HG03558 (cell line): Measurements from ENCODE around the gene CLEC3B.

ENCODE experiments used
- ATAC-seq: cut with Tn5 transposase; IDR thresholded peaks from one replicate; pipeline ENCODE4 v1.9.1; 2021; ENCODE audit warnings: moderate number of reproducible peaks; ENCODE audit not compliant: unreplicated experiment; ENCODE audit errors: extremely low read depth

CLEC3B gene

DNA sequence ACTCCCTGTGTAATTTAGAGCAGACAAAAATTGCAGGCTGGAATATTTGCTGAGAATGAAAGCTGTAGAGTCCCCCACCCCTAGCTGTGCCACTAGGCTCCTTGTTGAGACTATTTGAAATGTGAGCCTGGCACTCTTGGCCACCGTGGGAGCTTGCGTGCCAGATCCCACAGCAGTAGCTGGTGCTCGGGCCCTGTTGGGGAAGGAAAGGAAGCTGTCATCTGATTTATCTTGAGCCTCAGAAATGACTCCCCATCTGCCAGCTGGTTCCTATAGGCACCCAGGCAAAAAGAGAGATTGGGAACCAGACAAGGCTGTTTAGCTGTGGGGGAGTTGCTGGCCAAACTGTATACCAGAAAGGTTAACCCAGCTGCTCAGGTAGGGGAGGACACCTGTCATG lies 23.4 kb upstream of the CLEC3B start:
- ATAC-seq, result no peak

DNA sequence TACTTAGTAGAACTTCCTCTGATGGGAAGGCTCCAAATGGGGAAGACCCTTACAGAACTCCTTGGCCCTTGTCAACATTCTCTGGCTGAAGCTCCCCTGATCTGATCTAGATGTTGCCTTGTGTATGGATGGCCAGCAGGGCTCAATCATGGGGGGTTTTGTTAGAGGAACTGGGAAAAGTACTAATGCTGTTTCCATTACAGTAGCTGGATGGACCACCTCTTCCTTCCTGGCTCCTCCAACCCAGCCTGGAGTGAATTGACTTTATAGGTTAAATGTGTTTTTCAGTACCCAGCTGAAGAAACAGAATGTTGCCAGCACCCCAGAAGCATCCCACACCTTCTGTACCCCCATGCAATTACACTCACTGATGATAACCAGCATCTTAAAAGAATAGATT lies 22.7 kb upstream of the CLEC3B start:
- ATAC-seq, result no peak

- no peak for ATAC-seq
Measured at GRCh38 chr3:45003859-45004258, 22.2 kb upstream of the CLEC3B start.

DNA sequence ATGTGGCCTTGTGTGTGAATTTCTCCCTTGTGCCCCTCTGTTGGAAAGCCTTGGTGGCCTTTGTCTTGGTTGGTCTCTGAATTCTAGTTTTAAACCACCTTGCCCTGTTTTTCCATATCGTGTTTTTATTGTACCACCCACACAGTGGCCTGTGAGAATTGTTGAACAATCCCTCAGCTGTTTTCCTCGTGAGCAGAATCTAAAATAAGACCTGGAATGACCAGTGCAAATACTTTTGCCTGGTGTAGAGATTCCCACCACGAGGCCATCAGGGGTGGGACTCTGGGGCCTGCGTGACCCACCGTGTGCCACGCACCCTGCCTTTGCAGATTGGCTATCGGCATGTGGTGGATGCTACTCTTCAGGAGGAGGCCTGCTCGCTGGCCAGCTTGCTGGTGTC lies 19.0 kb upstream of the CLEC3B start:
- ATAC-seq, result no peak

- no peak for ATAC-seq
Measured at GRCh38 chr3:45008117-45008516, 18.0 kb upstream of the CLEC3B start.

- no peak for ATAC-seq
Measured at GRCh38 chr3:45009868-45010267, 16.2 kb upstream of the CLEC3B start.

DNA sequence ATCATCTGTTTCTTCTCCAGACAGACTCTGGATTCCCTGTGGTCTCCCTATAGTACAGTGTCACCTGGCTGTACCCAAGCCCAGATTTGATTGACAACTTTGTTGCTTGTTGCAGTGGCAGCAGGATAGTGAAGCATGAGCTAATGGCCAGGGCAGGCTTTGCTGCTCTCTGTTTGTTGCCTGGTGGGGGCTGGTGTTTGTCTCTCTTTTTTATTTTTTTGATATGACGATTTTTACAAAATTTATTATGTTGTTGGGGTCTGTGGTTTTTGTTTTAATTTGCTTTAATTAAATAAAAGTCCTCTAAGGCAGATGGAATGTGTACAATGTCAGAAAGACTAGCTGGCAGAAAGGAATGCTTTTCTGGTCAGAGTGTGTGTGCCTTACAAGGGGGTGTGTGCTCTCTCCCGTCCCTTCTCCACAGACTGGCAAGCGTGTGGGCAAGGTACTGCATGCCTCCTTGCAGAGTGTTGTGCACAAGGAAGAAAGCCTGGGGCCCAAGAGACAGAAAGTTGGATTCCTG lies 15.2 kb upstream of the CLEC3B start:
- no peak for ATAC-seq

GRCh38 chr3:45011756-45012508 lies 14.2 kb upstream of the CLEC3B start:
- no peak for ATAC-seq

GRCh38 chr3:45012577-45012976 lies 13.5 kb upstream of the CLEC3B start:
- no peak for ATAC-seq

DNA sequence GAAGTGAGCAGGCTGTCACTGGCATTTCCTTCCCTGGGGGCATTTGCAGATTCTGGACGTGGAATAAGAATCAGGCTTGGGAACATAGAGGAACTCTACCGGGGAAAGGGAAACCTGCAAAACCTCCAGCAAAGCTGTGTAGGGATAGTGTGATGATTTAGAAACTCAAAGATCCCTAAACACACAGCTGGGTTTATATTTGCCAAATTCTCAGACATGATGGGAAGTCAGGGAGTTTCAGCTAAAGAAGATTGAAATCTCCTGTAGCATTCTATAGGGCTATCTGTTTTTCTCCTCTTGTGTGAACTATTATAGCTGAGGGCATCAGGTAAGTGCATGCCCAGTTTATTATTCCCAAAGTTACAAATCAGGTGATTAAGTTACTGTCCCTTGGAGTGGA lies 9.2 kb upstream of the CLEC3B start:
- no peak for ATAC-seq

DNA sequence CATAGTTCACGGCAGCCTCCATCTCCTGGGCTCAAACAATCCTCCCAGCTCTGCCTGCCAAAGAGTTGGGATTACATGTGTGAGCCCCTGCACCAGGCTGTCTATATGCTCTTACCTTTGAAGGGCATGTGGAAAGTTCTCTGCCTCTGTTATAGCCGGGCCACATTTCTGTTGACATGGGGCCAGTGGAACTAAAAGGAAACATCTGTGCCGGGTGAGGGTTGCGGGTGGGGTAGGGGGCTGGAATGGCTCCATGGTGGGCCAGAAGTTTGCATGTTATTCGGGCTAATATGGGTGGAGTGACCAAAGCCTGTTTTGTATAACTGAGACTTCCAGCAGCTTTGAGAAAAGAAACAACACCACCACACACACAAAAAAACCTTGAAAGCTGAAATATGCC lies 8.3 kb upstream of the CLEC3B start:
- ATAC-seq, result no peak

DNA sequence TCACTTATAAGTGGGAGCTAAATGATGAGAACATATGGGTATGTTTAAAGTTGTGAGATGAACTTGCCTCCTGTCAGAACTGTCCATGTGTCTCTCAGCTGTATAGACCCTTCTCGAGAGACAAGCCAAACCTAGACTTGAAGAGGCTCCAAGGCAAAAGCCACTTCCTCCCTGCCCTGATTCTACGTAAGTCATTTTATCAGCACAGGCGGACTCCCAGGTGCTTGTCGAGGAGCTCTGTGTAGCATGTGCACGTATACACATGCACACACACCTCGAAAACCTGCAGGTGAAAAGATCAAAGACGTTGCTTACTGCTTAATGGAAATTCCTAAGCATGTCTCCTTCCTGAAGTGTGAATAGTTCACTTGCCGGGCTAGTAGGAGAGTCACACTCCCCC lies 5.6 kb upstream of the CLEC3B start:
- no peak for ATAC-seq

GRCh38 chr3:45021524-45022297 lies 4.4 kb upstream of the CLEC3B start:
- ATAC-seq, result no peak

- no peak for ATAC-seq
Measured at GRCh38 chr3:45023675-45024074, 2.4 kb upstream of the CLEC3B start.

- no peak for ATAC-seq
Measured at GRCh38 chr3:45024542-45025255, 1.4 kb upstream of the CLEC3B start.

DNA sequence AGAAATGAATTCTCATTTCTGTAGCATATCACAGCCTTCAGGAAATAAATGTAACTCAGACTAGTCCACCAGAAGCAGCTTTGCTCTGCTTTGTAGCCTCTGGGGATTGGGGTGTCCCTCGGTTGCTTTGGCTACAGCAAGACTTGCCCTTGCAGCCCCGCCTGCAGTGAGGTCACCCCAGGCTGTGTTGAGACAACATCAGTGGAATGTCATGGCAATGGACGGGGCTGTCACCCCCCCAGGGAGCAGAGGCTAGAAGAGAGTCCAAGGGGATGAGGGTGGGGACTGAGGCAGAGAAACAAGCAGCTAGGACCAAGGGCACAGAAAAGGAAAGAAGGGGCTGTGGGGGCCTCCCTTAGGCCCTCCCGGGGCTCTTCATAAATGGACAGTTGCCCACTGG lies 854 bp downstream of the CLEC3B start:
- ATAC-seq, result no peak

- ATAC-seq, result no peak
Measured at GRCh38 chr3:45027441-45027840, 1.3 kb downstream of the CLEC3B start.

GRCh38 chr3:45029216-45029615 lies 3.1 kb downstream of the CLEC3B start:
- ATAC-seq, result no peak

DNA sequence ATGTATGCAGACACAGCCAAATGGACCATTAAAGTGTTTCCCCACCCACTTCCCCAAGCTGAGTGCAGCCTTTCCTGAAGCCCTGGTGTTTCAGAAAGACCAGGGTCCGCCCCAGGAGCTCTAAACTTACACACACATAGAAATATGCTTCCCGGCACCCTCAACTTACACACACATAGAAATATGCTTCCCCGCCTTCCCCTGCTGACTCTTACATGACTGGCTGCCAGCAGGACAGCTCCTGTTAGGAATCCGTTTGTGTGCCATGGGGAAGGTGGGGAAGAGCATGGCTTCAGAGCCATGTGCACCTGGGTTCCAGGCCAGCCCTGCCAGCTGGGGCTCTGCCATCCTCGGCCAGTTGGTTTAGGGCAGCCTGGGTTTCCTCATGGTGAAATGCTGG lies 3.6 kb downstream of the CLEC3B start:
- no peak for ATAC-seq

DNA sequence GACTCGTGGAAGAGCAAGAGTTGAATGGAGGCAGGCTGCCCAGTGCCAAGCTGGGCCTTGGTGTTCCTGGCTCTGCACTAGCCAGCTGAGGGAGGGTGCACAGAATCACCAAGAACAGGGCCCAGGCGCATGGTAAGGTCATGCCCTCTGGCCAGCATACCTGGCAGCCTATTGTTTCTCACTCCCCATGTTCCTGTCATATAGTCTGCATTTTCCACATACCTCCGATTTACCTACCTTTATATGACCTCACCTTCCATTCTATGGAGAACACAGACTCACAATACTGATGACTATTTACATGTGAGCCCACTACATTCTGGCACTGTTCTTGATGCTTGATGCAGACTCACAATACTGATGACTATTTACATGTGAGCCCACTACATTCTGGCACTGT lies 5.4 kb downstream of the CLEC3B start:
- no peak for ATAC-seq

DNA sequence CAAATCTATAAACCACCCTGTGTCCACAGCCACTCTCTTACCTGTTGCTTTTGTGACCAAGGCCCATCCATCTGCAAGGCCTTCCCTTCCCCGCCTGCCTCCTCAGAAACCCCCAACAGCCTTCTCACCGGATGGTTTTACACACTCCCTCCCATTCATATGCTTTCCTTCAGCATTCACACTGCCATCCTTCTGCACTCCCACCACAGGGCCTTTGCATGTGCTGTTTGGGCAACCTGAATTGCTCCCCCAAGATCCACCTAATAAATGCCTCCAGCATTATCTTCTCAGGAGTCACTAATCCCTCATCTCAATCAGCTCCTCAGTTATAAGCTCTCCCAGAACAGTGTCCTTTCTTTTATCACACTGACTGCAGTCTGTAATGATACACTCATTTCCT lies 6.0 kb downstream of the CLEC3B start:
- no peak for ATAC-seq
